Renal cortical epithelial cell (primary cell): Measurements from ENCODE around the gene STRBP. TPM values are rescaled to one million over a fixed set of nuclear protein-coding genes. Genes with fewer than 3 reads are reported as not detected.
A peak's percentile ranks its signal among the peaks of the same experiment; 100 is the strongest.

Source experiments
- DNase-seq: peaks from one replicate; pipeline ENCODE4 v3.0.0-alpha.2; 2011; ENCODE audit warnings: low read depth
- total RNA-seq: library from RNA; depleted of rRNA; stranded (reverse); fragments of >200 nt; gene quantifications from 2 replicates; pipeline ENCODE4 v1.2.3, GENCODE V29; 2014

STRBP gene
- total RNA-seq, 1 donor from 2014 or later: 23.8 TPM

GRCh38 chr9:123131258-123131657 lies 137.1 kb downstream of the STRBP start:
- DNase-seq: peak; percentile 80

DNA sequence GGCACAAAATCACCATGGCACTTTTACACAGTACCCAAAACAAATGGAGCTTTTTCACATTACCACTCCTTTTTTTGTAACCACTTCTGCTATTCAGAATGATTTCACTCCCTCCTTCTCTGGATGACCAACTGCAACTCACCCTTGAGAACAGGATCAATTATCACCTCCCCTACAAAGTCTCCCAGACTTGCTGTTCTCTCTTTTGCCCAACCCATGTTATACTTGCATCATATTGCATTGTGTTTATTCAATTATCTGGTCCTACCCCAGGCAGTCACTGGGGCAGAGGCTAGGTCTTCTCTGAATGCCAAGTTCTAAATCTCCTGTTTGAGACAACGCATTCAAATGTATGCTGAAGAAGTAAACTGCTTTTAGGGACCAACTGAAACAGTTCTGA lies 139.0 kb downstream of the STRBP start:
- no peak for DNase-seq

- no peak for DNase-seq
These were observed 139.8 kb downstream of the STRBP start for GRCh38 chr9:123128591-123128990.

GRCh38 chr9:123127512-123128075 lies 140.8 kb downstream of the STRBP start:
- no peak for DNase-seq

GRCh38 chr9:123121457-123121856 lies 146.9 kb downstream of the STRBP start:
- DNase-seq: peak; percentile 80

DNA sequence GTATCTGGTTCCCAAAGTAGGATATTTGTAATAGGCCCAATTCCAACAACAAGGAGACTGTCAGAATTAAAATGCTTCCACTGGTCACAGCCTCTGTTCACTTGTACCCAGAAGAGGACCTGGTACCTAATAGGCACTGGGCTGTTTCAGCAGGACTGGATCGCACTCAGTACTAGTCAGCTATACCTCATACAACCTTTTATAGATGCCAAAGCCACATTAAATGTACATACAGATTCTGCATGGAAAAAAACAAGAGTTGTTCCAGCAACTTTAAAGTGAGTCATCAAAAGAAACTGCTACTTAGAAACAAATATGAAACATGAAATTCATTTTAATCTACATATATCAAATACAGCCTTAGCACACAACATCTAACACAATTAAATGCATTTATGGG lies 147.4 kb downstream of the STRBP start:
- DNase-seq: no peak

DNA sequence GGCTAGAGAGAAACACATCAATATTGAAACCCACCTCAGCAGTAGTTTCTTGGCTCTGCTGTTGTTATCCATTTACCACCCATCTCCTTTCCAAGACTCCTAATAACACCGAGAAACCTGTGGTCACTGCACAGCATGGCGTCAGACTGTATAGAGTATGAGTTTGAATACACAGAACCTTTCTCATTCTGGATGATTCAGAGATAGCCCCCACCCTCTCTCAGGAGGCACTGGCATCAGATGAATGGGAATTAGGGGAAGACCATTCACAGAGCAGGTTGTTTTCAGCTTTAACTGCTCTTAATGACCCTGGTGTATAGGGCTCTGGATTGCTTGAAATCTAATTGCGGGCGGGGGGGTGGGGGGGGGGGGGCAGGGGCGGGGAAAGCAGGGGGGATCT lies 148.3 kb downstream of the STRBP start:
- DNase-seq: peak; percentile 36

DNA sequence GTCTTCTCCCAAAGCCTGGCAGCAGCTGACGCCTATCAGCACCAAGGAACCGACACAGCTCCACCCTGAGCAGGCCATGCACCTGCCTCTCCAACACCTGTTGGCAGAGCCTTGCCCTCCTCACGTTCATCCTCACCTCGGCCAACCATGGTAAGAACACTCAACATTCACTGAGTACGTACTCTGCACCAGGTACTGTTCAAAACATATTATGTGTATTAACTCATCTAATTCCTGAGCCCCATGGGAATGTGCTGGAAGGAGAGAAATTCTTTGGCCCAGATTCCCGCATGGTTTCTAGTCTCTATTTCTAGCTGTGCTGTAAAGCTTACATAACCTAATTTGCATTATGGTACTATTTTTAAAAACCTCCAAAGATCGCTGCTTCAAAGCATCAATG lies 148.8 kb downstream of the STRBP start:
- DNase-seq: no peak

DNA sequence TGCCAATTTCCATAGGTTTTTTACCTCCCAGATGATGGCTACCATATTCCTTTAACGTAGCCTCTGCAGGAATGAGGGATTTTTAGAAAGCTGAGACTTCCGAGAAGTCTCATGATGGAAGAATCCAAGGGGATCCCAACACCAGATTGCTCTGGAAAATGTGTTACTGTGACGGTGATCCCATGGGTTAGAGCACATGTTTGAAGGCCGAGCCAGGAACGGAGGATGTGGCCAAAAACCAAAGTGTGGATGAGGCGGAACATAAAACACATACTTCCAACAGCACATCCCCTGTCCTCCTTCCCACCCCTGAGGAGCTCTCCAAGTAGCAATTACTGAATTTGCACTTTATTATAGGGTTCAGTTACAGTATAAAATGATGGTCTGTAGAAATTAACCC lies 152.3 kb downstream of the STRBP start:
- DNase-seq: no peak

GRCh38 chr9:123115146-123115913 lies 153.1 kb downstream of the STRBP start:
- DNase-seq: no peak

- DNase-seq: no peak
These were observed 155.2 kb downstream of the STRBP start for GRCh38 chr9:123113185-123113584.

DNA sequence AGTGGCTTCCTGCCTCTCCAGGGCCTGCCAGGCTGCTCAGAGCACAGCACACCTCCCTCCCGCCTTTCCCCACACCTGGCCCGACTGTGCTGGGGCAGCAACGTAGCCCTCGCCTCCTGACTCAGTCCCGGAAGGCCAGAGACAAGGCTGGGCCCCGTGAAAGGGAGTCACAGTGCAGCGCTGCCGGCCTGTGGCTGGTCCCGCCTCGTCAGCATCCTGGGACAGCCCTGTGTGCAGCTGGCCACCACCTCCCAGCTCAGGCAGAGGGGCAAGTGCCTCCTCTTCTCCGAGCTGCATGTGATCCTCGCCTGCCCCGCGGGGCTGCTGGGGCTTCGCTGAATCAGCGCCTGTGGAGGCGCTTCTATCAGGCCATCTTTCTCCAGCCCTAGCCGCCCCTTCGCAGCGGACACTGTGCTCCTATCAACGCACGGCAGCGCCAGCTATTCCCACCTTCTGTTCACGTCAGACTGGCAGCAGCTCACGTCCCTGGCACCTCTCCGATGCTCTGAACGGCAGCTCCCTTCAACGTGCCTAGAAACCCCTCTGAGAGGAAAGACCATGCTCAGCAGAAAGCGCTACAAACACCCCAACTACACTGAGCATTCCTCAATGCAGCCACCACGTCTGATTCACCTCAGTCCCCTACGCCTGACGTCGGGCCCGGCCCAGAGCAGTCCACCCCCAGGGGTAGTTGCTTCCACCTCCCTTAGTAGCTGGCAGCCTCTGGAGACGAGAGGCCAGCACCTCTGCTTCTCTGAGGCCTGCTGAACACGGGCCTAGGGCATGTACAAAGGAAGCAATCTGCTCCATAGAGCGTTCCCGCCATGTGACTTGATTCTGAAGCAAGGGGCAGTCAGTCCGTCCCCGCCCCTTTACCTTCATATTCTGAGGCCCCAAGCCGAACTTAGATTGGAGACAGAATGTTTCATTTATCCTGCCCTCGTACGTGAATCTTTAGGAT lies 156.1 kb downstream of the STRBP start:
- no peak for DNase-seq

GRCh38 chr9:123111427-123112014 lies 156.9 kb downstream of the STRBP start:
- DNase-seq: no peak

DNA sequence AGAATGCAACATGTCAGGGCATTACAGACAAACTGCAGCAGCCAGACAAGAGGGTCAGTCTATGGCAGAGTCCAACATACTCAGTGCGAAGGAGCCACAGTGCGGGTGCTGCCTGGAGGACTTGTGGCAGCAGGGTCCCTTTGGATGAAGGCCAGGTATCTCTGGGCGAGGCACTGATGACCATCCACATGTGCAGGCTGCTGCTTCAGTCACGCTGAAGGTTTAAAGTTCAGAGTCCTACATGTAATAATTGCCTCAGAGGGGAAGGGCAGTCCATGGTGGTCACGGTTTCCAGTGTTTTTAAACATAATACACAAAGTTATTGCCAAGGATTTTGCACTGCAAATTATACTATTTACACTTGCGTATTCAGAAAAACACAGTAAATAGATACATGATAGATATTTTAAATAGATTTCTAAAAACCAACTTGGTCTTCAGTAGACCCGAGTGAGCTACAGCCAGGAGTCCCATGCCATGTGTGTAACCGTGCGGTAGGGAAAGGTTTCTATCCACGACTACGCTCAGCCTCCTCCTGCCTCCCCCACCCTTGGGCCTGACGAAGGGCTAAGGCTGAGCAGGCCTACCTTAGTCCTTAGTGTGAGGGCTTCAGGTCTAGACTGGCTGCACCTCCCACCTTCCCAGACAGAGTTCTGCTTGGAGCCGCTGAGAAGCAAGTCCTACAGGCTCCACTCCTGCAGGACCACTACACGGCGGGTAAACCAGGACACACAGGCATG lies 158.7 kb downstream of the STRBP start:
- no peak for DNase-seq

GRCh38 chr9:123108976-123109375 lies 159.4 kb downstream of the STRBP start:
- no peak for DNase-seq

- no peak for DNase-seq
These were observed 160.6 kb downstream of the STRBP start for GRCh38 chr9:123107639-123108285.

- no peak for DNase-seq
These were observed 162.9 kb downstream of the STRBP start for GRCh38 chr9:123105490-123105889.

- DNase-seq: no peak
These were observed 163.6 kb downstream of the STRBP start for GRCh38 chr9:123104807-123105206.

DNA sequence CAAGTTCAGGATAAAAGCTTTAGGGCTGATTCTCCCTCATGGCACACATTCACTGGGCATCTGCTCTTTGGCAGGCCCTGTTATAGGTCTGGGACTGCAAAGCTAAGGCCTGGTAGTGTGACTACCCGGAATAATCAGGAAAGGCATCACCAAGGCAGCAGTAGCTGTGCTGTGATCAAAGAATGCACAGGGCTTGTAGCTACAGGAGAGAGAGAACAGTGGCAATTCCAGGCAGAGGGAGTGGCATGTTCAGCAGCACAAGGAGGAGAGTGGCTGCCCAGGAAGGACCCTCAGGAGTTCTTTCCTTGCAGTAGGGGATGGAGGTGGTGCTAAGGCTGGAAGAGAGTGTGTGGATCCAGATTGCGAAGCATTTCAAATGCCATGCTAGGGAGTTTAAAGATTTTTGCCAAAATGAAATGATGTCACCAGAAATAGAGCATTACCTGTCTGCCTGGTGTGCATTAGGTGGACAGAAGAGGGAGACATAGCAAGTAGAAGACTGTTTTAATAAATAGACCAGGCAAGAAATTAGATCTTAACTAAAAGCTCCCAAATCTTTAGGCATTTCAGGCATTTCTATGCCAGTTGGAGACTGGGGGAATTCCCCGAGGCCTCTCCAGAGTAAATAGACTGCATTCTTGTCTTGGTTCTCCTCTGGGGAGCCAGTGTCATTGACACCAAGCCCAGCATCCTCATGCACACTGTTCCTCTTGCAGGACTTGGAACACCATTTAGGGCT lies 165.8 kb downstream of the STRBP start:
- no peak for DNase-seq

GRCh38 chr9:123099548-123099947 lies 168.8 kb downstream of the STRBP start:
- DNase-seq: no peak
